ENCODE results near the gene CHST12.

DNA sequence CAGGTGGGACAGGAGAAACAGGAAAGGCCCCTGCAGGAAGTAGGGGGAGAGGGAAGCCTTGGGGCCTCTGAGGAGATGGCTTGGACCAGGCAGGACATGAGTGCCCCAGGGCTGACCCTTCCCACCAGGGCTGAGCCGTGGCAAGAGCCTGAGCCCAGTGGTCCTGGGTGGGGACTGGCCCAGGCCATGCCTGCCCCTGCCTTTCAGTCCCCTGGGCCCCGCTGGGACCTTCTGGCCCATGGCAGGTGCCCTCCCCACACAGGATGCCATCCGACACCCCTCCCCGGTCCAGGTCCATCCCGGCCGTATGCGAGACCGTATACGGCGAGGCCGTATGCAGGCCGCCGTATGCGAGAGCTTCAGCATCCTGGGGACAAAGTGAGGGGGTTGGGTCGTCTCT lies 70.8 kb downstream of the CHST12 start:
- TF ChIP-seq CTCF (IDR thresholded peaks at IDR 0.05) (no peak), POLR2A (IDR thresholded peaks at IDR 0.05) (no peak)

All from right lobe of liver (tissue), 4 donors.